ENCODE results near the gene SCGN. TPM values are rescaled to one million over a fixed set of nuclear protein-coding genes. Genes with fewer than 3 reads are reported as not detected.

SCGN gene
- total RNA-seq, 2 experiments from 2014 or later, result not detected

GRCh38 chr6:25727028-25727427 lies 75.0 kb downstream of the SCGN start:
- POLR2A ChIA-PET, result no interaction called here
- H3K36me3 ChIP-seq (ENCODE audit: insufficient read depth, low read length), result no peaks in the 10 kb centered on the region
- peaks cover 0 to 3% of the 10 kb centered on the region in 2 experiments for H3K9me3 ChIP-seq (ENCODE audit: control insufficient read depth in 1 of 2, insufficient read depth in 1 of 2, low read length in 2 of 2)
- H3K27ac ChIP-seq (ENCODE audit: low read depth in 1 of 2, low read length in 2 of 2), result no peak overlapping the region
- peaks cover 4 to 21% of the 10 kb centered on the region in 2 experiments for H3K27me3 ChIP-seq (ENCODE audit: control insufficient read depth in 1 of 2, insufficient read depth in 2 of 2, low read length in 2 of 2)
- Mint-ChIP-seq H3K27me3 (peaks cover 70% of the 10 kb centered on the region), H3K4me1 (ENCODE audit: low read depth) (no peaks in the 10 kb centered on the region), H3K4me3 (no peak overlapping the region), H3K27ac (no peak overlapping the region), H3K9me3 (no peaks in the 10 kb centered on the region), H3K36me3 (ENCODE audit: low read depth) (no peaks in the 10 kb centered on the region)
- CTCF ChIA-PET, result no interaction called here
- intact Hi-C loops (cut with DNase I, micrococcal nuclease), result no loop called here
- no peak for DNase-seq
- no peak for ATAC-seq (ENCODE audit: poor library complexity)
- H3K4me3 ChIP-seq (ENCODE audit: low read length), result no peak overlapping the region
- TF ChIP-seq CTCF (IDR thresholded peaks at IDR 0.05), result no peak
- H3K4me1 ChIP-seq (ENCODE audit: insufficient read depth, low read length), result no peaks in the 10 kb centered on the region

GRCh38 chr6:25730907-25731306 lies 78.9 kb downstream of the SCGN start:
- Histone ChIP-seq H3K36me3 (ENCODE audit: insufficient read depth, low read length) (no peaks in the 10 kb centered on the region), H3K4me1 (ENCODE audit: insufficient read depth, low read length) (no peaks in the 10 kb centered on the region), H3K27ac (ENCODE audit: low read depth in 1 of 2, low read length in 2 of 2) (no peak overlapping the region), H3K9me3 (ENCODE audit: control insufficient read depth in 1 of 2, insufficient read depth in 1 of 2, low read length in 2 of 2) (peaks cover 0 to 8% of the 10 kb centered on the region in 2 experiments), H3K4me3 (ENCODE audit: low read length) (no peak overlapping the region), H3K27me3 (ENCODE audit: control insufficient read depth in 1 of 2, insufficient read depth in 2 of 2, low read length in 2 of 2) (peaks cover 14 to 36% of the 10 kb centered on the region in 2 experiments)
- ChIA-PET CTCF (no interaction called here), POLR2A (no interaction called here)
- H3K4me3 Mint-ChIP-seq, result no peak overlapping the region
- intact Hi-C loops (cut with DNase I, micrococcal nuclease), result no loop called here
- no peak for TF ChIP-seq CTCF (IDR thresholded peaks at IDR 0.05)
- H3K27me3 Mint-ChIP-seq, result peaks cover 82% of the 10 kb centered on the region
- peaks cover 3% of the 10 kb centered on the region for H3K9me3 Mint-ChIP-seq
- no peaks in the 10 kb centered on the region for H3K4me1 Mint-ChIP-seq (ENCODE audit: low read depth)
- H3K27ac Mint-ChIP-seq, result no peak overlapping the region
- H3K36me3 Mint-ChIP-seq (ENCODE audit: low read depth), result peaks cover 4% of the 10 kb centered on the region
- DNase-seq, result no peak
- ATAC-seq (ENCODE audit: poor library complexity), result no peak

GRCh38 chr6:25731721-25732120 lies 79.7 kb downstream of the SCGN start:
- Histone ChIP-seq H3K4me3 (ENCODE audit: low read length) (no peak overlapping the region), H3K4me1 (ENCODE audit: insufficient read depth, low read length) (no peaks in the 10 kb centered on the region), H3K9me3 (ENCODE audit: control insufficient read depth in 1 of 2, insufficient read depth in 1 of 2, low read length in 2 of 2) (peaks cover 3 to 8% of the 10 kb centered on the region in 2 experiments), H3K36me3 (ENCODE audit: insufficient read depth, low read length) (no peaks in the 10 kb centered on the region), H3K27me3 (ENCODE audit: control insufficient read depth in 1 of 2, insufficient read depth in 2 of 2, low read length in 2 of 2) (peaks cover 14 to 42% of the 10 kb centered on the region in 2 experiments), H3K27ac (ENCODE audit: low read depth in 1 of 2, low read length in 2 of 2) (no peak overlapping the region)
- ATAC-seq (ENCODE audit: poor library complexity), result no peak
- POLR2A ChIA-PET, result no interaction called here
- TF ChIP-seq CTCF (IDR thresholded peaks at IDR 0.05), result no peak
- DNase-seq, result no peak
- Mint-ChIP-seq H3K27me3 (peaks cover 81% of the 10 kb centered on the region), H3K4me3 (no peak overlapping the region), H3K9me3 (peaks cover 3% of the 10 kb centered on the region), H3K27ac (no peak overlapping the region), H3K36me3 (ENCODE audit: low read depth) (peaks cover 4% of the 10 kb centered on the region), H3K4me1 (ENCODE audit: low read depth) (no peaks in the 10 kb centered on the region)
- CTCF ChIA-PET, result no interaction called here
- intact Hi-C loops (cut with DNase I, micrococcal nuclease), result no loop called here
